ENCODE results near the gene KCNB1. TPM values are rescaled to one million over a fixed set of nuclear protein-coding genes. Genes with fewer than 3 reads are reported as not detected.

Gene KCNB1
- polyA plus RNA-seq, 1 donor from 2014 or later, result 3.6 TPM

DNA sequence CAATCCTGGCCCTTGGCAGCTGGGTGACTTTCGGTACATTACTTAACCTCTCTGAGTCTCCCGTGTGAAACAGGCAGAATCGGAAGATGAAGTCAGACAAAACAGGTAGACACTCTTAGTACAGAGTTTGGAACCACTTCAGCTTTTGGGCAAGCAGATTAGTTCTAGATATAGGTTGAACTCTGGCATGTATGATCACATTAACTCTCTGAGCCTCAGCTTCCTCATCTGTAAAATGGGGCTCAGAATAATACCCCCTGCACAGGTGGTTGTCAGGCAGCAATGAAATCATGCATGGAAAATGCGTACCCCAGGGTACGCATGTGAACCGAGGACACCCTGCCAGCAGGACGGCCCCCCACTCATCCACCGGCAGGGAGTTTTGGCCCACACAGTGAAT lies 87.7 kb downstream of the KCNB1 start:
- Histone ChIP-seq H4K20me1 (ENCODE audit: insufficient read depth) (no peaks in the 10 kb centered on the region), H3K9me2 (ENCODE audit: insufficient read depth, low read length) (no peaks in the 10 kb centered on the region), H3K9me3 (ENCODE audit: low read length) (no peaks in the 10 kb centered on the region), H3K79me2 (replicated peaks; ENCODE audit: insufficient read depth, low read length) (no peaks in the 10 kb centered on the region), H3F3A (ENCODE audit: insufficient read depth, low read length, poor library complexity, severe bottlenecking) (no peaks in the 10 kb centered on the region), H2AFZ (ENCODE audit: low read depth, low read length) (no peak overlapping the region), H3K9ac (ENCODE audit: low read length) (no peak overlapping the region), H3K27ac (ENCODE audit: low read length) (no peak overlapping the region), H3K4me2 (ENCODE audit: low read length) (no peak overlapping the region), H3K36me3 (ENCODE audit: insufficient read depth, low read length) (no peaks in the 10 kb centered on the region), H3K4me3 (ENCODE audit: low read length) (no peak overlapping the region), H3K27me3 (ENCODE audit: insufficient read depth, low read depth, low read length) (no peaks in the 10 kb centered on the region)
- TF ChIP-seq TAF1 (IDR thresholded peaks at IDR 0.05; ENCODE audit: low read depth), result no peak
- TF ChIP-seq, protein P1, sequence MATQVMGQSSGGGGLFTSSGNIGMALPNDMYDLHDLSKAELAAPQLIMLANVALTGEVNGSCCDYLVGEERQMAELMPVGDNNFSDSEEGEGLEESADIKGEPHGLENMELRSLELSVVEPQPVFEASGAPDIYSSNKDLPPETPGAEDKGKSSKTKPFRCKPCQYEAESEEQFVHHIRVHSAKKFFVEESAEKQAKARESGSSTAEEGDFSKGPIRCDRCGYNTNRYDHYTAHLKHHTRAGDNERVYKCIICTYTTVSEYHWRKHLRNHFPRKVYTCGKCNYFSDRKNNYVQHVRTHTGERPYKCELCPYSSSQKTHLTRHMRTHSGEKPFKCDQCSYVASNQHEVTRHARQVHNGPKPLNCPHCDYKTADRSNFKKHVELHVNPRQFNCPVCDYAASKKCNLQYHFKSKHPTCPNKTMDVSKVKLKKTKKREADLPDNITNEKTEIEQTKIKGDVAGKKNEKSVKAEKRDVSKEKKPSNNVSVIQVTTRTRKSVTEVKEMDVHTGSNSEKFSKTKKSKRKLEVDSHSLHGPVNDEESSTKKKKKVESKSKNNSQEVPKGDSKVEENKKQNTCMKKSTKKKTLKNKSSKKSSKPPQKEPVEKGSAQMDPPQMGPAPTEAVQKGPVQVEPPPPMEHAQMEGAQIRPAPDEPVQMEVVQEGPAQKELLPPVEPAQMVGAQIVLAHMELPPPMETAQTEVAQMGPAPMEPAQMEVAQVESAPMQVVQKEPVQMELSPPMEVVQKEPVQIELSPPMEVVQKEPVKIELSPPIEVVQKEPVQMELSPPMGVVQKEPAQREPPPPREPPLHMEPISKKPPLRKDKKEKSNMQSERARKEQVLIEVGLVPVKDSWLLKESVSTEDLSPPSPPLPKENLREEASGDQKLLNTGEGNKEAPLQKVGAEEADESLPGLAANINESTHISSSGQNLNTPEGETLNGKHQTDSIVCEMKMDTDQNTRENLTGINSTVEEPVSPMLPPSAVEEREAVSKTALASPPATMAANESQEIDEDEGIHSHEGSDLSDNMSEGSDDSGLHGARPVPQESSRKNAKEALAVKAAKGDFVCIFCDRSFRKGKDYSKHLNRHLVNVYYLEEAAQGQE (IDR thresholded peaks at IDR 0.05; ENCODE audit: borderline replicate concordance), result no peak
- TF ChIP-seq CTCF (IDR thresholded peaks at IDR 0.05; ENCODE audit: poor library complexity, severe bottlenecking), result no peak
- TF ChIP-seq RAD21 (conservative IDR thresholded peaks at IDR 0.05), result no peak
- TF ChIP-seq EZH2 (IDR thresholded peaks at IDR 0.05; ENCODE audit: borderline replicate concordance, insufficient read depth, low read length, poor library complexity, severe bottlenecking), result no peak
- no peak for TF ChIP-seq POLR2AphosphoS5 (IDR thresholded peaks at IDR 0.05)
- TF ChIP-seq SMC3 (conservative IDR thresholded peaks at IDR 0.05; ENCODE audit: poor library complexity), result no peak
- TF ChIP-seq MXI1 (conservative IDR thresholded peaks at IDR 0.05; ENCODE audit: poor library complexity, severe bottlenecking), result no peak
- no peak for TF ChIP-seq EP300 (conservative IDR thresholded peaks at IDR 0.05; ENCODE audit: poor library complexity, severe bottlenecking)

- no peaks in the 10 kb centered on the region for H3K27me3 ChIP-seq (ENCODE audit: insufficient read depth, low read depth, low read length)
- no peak overlapping the region for H3K9ac ChIP-seq (ENCODE audit: low read length)
- no peaks in the 10 kb centered on the region for H3K9me3 ChIP-seq (ENCODE audit: low read length)
- H4K20me1 ChIP-seq (ENCODE audit: insufficient read depth), result no peaks in the 10 kb centered on the region
- H3K79me2 ChIP-seq (replicated peaks; ENCODE audit: insufficient read depth, low read length), result no peaks in the 10 kb centered on the region
- H3K27ac ChIP-seq (ENCODE audit: low read length), result no peak overlapping the region
- no peak overlapping the region for H3K4me3 ChIP-seq (ENCODE audit: low read length)
- no peaks in the 10 kb centered on the region for H3F3A ChIP-seq (ENCODE audit: insufficient read depth, low read length, poor library complexity, severe bottlenecking)
- H3K36me3 ChIP-seq (ENCODE audit: insufficient read depth, low read length), result no peaks in the 10 kb centered on the region
- H3K4me2 ChIP-seq (ENCODE audit: low read length), result no peak overlapping the region
- no peak overlapping the region for H2AFZ ChIP-seq (ENCODE audit: low read depth, low read length)
- no peaks in the 10 kb centered on the region for H3K9me2 ChIP-seq (ENCODE audit: insufficient read depth, low read length)
- TF ChIP-seq RAD21 (conservative IDR thresholded peaks at IDR 0.05), result no peak
- TF ChIP-seq SMC3 (conservative IDR thresholded peaks at IDR 0.05; ENCODE audit: poor library complexity), result no peak
- TF ChIP-seq, protein P1 (IDR thresholded peaks at IDR 0.05; ENCODE audit: borderline replicate concordance), result no peak
- TF ChIP-seq TAF1 (IDR thresholded peaks at IDR 0.05; ENCODE audit: low read depth), result no peak
- TF ChIP-seq CTCF (IDR thresholded peaks at IDR 0.05; ENCODE audit: poor library complexity, severe bottlenecking), result no peak
- no peak for TF ChIP-seq MXI1 (conservative IDR thresholded peaks at IDR 0.05; ENCODE audit: poor library complexity, severe bottlenecking)
- no peak for TF ChIP-seq POLR2AphosphoS5 (IDR thresholded peaks at IDR 0.05)
- TF ChIP-seq EZH2 (IDR thresholded peaks at IDR 0.05; ENCODE audit: borderline replicate concordance, insufficient read depth, low read length, poor library complexity, severe bottlenecking), result no peak
- TF ChIP-seq EP300 (conservative IDR thresholded peaks at IDR 0.05; ENCODE audit: poor library complexity, severe bottlenecking), result no peak
Observed at GRCh38 chr20:49394264-49394663, 88.2 kb downstream of the KCNB1 start.
